Measurements from ENCODE around the gene VCPKMT. TPM values are rescaled to one million over a fixed set of nuclear protein-coding genes. Genes with fewer than 3 reads are reported as not detected.

The VCPKMT gene
- total RNA-seq (2014; rRNA removed), result 8.2 and 8.8 TPM in 2 replicates
- percentile 96 among the genes with signal in this experiment for Bru-seq, nascent RNA
- BruChase-seq, experiment 1, labeled RNA remaining after a 6-hour chase, result percentile 93 among the genes with signal in this experiment
- BruChase-seq, experiment 2, labeled RNA remaining after a 2-hour chase, result percentile 96 among the genes with signal in this experiment
- long read RNA-seq, transcript VCPKMT-202 (6 exons, 1,761 nt), result major isoform, 9 of 29 reads
- long read RNA-seq, transcript VCPKMT-204 (6 exons, 1,793 nt), result minor isoform, 5 of 29 reads
- long read RNA-seq, partial matches to known transcripts, result 2 of 29 reads
- long read RNA-seq, other reads (novel, unspliced or antisense), result 11 of 29 reads

DNA sequence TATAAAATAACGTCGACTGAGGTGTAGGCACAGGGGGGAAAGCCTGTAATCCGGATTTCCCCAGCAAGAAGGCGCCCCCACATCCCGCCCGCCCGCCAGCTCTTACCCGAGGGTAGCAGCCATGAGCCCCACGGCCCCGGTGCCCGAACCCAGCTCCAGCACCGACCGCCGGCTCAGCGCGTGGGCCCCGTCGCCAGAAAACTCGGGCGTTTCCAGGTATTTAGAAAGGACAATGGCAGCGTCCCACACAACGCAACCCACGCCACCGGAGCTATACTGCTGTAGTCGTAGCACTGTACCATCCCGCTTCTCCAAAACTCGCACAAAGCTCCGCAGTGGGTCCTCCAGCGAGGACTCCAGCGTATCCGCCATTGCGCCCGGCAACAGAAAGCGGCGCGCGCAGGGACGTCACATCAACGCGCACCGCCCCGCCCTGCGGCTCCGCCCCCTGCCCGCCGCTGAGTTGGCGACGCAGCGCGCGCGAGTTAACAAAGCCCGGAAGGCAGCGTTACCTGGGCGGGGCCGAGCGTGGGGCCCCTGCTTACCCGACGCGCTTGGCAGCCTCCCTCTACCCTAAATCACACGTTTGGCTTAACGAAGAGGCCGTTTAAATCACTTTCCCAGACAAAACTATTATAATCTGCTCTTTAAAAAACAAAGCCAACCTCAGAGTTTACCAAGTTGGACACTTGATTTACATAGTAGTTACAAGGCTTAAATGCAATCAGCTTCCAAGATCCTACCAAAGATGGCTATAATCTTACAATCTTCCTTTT is at the start of gene VCPKMT:
Gene VCPKMT, minus strand, starts transcription at position 392 of the 776 bp plus-strand sequence. Its CDS starts 20 bp downstream, at position 372.
- CTCF ChIA-PET, result no interaction called here
- H4K20me1 ChIP-seq (ENCODE audit: low read length), result peaks cover 9% of the 10 kb centered on the region
- ATAC-seq (peak; percentile 99), DNase-seq (peak; percentile 96)
- TF ChIP-seq, protein P1, sequence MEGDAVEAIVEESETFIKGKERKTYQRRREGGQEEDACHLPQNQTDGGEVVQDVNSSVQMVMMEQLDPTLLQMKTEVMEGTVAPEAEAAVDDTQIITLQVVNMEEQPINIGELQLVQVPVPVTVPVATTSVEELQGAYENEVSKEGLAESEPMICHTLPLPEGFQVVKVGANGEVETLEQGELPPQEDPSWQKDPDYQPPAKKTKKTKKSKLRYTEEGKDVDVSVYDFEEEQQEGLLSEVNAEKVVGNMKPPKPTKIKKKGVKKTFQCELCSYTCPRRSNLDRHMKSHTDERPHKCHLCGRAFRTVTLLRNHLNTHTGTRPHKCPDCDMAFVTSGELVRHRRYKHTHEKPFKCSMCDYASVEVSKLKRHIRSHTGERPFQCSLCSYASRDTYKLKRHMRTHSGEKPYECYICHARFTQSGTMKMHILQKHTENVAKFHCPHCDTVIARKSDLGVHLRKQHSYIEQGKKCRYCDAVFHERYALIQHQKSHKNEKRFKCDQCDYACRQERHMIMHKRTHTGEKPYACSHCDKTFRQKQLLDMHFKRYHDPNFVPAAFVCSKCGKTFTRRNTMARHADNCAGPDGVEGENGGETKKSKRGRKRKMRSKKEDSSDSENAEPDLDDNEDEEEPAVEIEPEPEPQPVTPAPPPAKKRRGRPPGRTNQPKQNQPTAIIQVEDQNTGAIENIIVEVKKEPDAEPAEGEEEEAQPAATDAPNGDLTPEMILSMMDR (conservative IDR thresholded peaks at IDR 0.05; ENCODE audit: low read depth, low read length), result no peak
- no peak for TF ChIP-seq EZH2 (IDR thresholded peaks at IDR 0.05; ENCODE audit: low read length, unreplicated experiment)
- no peak for TF ChIP-seq EZH2phosphoT487 (IDR thresholded peaks at IDR 0.05; ENCODE audit: borderline replicate concordance, low read length)
- H3K4me1 ChIP-seq (ENCODE audit: insufficient read depth, low read length), result peaks cover 23% of the 10 kb centered on the region
- no peaks in the 10 kb centered on the region for H3K9me2 ChIP-seq (replicated peaks; ENCODE audit: low read length)
- H3K9me3 ChIP-seq (ENCODE audit: low read length), result no peaks in the 10 kb centered on the region
- peak within 1 kb of the TSS; percentile 91 for H3K4me3 ChIP-seq (ENCODE audit: low read length)
- H3K27me3 ChIP-seq (ENCODE audit: low read length), result no peaks in the 10 kb centered on the region
- peak within 1 kb of the TSS; percentile 89 for H3K4me2 ChIP-seq (ENCODE audit: low read length)
- POLR2A ChIA-PET (ENCODE audit: unreplicated experiment), result interaction anchor here (0.6 kb wide), 3 partner anchors 253 to 263 kb away, joined by 3 to 5 read pairs (median 3); no protein-coding TSS in a partner anchor
- intact Hi-C loops (cut with micrococcal nuclease), result loop anchor here (1.0 to 2.0 kb wide), 3 partner anchors 117 to 416 kb away; partner anchors contain the start of gene MAP4K5
- H3K36me3 ChIP-seq (ENCODE audit: low read depth, low read length), result peaks cover 32% of the 10 kb centered on the region
- H3K9ac ChIP-seq (ENCODE audit: low read length), result peak within 1 kb of the TSS; percentile 87
- peaks cover 42% of the 10 kb centered on the region for H3K79me2 ChIP-seq (ENCODE audit: low read length)
- peak within 1 kb of the TSS; percentile 86 for H2AFZ ChIP-seq (ENCODE audit: low read length)
- BruUV-seq (replicated peaks), result no TSS peak
- no peaks in the 10 kb centered on the region for H3F3A ChIP-seq (ENCODE audit: low read length, unreplicated experiment)
- H3K27ac ChIP-seq (ENCODE audit: low read length), result peak within 1 kb of the TSS; percentile 67

DNA sequence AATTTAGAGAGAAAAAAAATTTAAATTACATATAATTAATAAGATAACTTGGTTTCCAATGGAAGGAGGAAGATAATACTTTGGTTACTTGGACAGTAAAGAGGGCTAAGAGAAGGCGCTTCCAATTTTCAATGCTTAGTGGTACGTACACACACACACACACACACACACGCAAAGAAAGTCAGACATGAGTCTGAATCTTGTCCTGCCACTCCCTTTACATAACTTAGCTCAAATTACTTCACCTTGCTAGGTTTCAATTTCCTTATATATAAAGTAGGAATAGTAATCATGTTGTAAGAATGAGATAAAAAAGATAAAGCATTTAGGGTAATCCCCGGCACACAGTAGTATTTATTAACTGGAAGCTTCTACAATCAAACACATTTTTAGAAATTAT is 39.7 kb upstream of the VCPKMT start:
- H3F3A ChIP-seq (ENCODE audit: low read length, unreplicated experiment), result no peaks in the 10 kb centered on the region
- TF ChIP-seq EZH2phosphoT487 (IDR thresholded peaks at IDR 0.05; ENCODE audit: borderline replicate concordance, low read length), result no peak
- no peak for TF ChIP-seq EZH2 (IDR thresholded peaks at IDR 0.05; ENCODE audit: low read length, unreplicated experiment)
- TF ChIP-seq, protein P1 (conservative IDR thresholded peaks at IDR 0.05; ENCODE audit: low read depth, low read length), result no peak
- H3K4me3 ChIP-seq (ENCODE audit: low read length), result no peak overlapping the region
- no peaks in the 10 kb centered on the region for H3K36me3 ChIP-seq (ENCODE audit: low read depth, low read length)
- ATAC-seq (peak; percentile 96), DNase-seq (peak; percentile 73)
- H3K4me2 ChIP-seq (ENCODE audit: low read length), result peak overlapping the region; percentile 42
- BruUV-seq (replicated peaks), result no TSS peak
- no peaks in the 10 kb centered on the region for H3K9me2 ChIP-seq (replicated peaks; ENCODE audit: low read length)
- no peaks in the 10 kb centered on the region for H4K20me1 ChIP-seq (ENCODE audit: low read length)
- intact Hi-C loops (cut with micrococcal nuclease), result no loop called here
- H3K27ac ChIP-seq (ENCODE audit: low read length), result no peak overlapping the region
- H3K4me1 ChIP-seq (ENCODE audit: insufficient read depth, low read length), result peaks cover 10% of the 10 kb centered on the region
- H3K79me2 ChIP-seq (ENCODE audit: low read length), result no peaks in the 10 kb centered on the region
- H3K9ac ChIP-seq (ENCODE audit: low read length), result no peak overlapping the region
- no peaks in the 10 kb centered on the region for H3K27me3 ChIP-seq (ENCODE audit: low read length)
- POLR2A ChIA-PET (ENCODE audit: unreplicated experiment), result interaction anchor here (0.6 kb wide), 1 partner anchor 156 kb away, joined by 3 read pairs; the partner anchor contains the start of genes DMAC2L and L2HGDH
- no peaks in the 10 kb centered on the region for H3K9me3 ChIP-seq (ENCODE audit: low read length)
- CTCF ChIA-PET, result interaction anchor here (1.1 kb wide), 1 partner anchor 111 kb away, joined by 3 read pairs; no protein-coding TSS in a partner anchor
- no peak overlapping the region for H2AFZ ChIP-seq (ENCODE audit: low read length)

Data from PC-3 (cell line).